Activated CD4-positive, CD25-positive, alpha-beta regulatory T cell treated with anti-CD3 and anti-CD28 coated beads, Interleukin-2, amount 50 U/mL, for 72 hours (primary cell): ENCODE results near the gene SLC1A1.
"Not testable (repeated sequence)": the region's sequence is repeated elsewhere in the genome, so short reads cannot be mapped to it uniquely, and the experiment has no call there.

Experiments
- DNase-seq: peaks from one replicate; pipeline ENCODE4 v3.0.0; 2021

Gene SLC1A1

DNA sequence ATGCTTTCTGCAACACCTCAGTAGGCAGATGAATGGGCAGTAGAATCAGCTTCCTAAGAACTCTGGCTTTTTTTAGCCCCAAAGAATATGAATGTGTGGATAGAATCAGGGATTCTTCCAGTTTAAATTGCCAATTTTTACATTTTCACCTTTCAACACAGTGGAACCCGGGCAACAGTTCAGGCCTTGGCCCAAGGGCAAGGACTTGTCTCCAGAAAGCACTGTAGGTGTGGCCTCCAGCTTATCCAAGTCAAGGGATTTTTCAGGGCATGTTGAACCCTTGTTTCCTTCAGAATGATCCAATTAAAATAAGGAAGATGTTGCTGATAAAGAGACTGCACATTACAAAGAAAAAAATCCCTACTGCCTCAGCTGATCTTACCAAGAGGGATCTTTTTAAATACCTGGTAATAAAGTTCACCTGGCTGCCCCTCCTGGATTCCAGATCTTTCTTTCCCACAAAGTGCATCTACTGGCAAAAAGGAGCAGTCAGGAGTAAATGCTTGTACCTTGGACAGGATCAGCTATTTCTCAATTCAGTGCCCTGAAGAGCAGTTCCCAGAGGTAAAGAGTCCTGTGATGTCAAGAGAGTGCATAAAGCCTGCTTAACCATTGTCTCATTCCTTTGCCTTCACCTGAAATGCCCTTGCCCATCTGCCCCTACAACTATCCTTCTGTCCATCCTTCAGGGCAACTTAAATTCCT lies 91.7 kb downstream of the SLC1A1 start:
- no peak for DNase-seq

DNA sequence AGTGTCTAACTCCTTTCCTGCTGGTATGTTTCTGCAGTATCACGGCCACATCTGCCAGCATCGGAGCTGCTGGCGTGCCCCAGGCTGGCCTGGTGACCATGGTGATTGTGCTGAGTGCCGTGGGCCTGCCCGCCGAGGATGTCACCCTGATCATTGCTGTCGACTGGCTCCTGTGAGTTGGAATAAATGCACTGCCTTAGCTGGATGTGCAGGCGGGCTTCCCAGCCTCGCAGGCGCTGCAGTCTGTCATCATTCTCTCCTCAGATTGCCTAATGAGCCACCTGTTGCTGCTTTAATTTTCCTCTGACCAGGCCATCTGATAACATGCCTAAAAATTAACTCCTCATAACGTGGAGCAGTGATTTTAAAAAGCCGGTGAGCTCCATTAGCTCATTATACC lies 92.7 kb downstream of the SLC1A1 start:
- no peak for DNase-seq

GRCh38 chr9:4584636-4585035 lies 94.4 kb downstream of the SLC1A1 start:
- DNase-seq: no peak

DNA sequence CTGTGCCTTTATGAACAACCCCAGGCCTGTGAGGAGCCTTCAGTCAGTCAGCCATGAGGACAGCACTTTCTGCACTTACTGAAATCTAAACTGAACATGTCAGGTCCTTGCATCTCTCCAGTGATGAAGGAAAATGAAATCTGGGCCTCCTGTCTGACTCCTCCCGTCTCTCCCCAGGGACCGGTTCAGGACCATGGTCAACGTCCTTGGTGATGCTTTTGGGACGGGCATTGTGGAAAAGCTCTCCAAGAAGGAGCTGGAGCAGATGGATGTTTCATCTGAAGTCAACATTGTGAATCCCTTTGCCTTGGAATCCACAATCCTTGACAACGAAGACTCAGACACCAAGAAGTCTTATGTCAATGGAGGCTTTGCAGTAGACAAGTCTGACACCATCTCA lies 94.9 kb downstream of the SLC1A1 start:
- DNase-seq: no peak

DNA sequence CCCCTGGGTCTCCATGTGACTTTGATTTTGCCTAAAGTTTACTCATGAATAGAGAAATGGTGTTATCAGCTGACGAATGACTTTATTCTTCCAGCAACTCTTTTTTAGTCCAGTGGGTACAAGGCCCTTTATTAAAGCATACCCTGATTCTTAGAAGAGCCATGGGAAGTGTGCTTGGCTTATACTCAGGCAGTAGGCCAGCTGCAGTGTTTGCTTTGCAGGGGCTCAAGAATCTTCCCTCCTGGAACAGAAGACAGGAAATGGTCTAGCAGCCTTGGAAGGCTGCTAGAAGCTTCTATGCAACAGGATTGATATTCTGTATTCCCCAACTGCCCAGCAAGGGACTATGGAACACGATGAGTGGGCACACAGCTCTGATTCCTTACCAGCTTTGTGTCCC lies 98.5 kb downstream of the SLC1A1 start:
- DNase-seq: no peak

DNA sequence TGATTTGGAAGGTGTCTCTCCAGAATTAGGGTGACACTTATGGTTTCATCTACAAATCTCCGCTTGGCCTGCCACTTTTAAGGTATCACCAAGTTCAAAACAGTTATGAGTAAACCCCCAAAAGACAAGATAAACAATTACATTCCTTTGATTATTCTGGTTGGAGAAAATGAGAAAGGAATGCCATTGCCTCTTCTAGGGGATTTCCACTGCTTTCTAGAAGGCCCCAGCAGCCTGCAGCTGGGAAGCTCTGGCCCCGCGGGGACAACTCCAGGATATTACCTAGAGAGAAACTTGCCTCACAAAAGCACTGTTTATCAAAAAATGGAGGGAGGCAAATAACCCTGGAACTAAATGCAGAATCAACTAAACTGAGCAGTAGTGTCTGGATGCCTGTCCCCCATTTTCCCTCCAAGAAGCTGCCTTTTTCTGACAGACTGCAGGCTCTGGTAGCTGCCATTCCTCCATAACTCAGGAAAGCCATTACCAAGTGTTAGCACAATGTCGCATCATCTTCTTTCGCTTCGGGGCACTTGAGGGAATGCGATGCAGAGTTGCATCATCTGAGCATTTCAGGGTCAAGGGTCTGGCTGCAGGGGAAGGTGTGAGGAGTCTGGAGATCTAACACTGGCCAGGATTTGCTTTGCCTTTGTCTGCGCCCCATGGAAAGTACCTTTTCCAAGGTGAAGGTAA lies 100.3 kb downstream of the SLC1A1 start:
- no peak for DNase-seq

DNA sequence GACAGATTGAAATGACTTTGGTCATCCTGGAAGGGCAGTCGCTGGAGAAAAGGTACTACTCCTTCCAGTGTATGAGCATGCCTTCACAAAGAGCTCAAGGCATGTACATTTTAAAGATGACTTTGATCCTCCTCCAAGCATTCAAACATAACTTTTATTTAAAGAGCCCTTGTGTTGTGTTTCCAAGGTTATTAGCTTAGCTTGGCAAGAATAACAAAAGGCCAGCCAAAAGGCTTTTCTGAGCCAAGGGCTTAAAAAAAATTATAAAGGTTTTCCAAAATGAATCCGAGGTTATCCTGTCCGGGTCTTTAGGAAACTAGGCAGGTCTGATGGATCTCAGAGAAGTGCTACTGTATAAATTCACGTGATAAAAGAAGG lies 100.8 kb downstream of the SLC1A1 start:
- DNase-seq: no peak

DNA sequence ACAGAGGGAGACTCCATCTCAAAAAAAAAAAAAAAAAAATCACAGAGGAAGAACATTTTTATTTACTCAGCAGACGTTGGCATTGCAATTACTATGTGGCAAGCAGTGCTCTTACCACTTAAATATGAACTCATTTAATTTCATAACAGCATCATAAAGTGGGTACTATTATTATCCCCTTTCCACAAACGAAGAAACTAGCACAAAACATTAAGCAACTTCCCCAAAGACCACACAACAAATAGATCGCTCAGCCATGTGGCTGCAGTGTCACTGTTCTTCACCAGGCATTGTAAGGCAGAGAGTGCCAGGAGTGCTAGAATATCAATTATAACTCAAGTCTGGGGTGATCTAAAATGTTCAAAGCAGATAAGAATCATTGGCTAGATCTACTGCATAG lies 102.0 kb downstream of the SLC1A1 start:
- DNase-seq: no peak

DNA sequence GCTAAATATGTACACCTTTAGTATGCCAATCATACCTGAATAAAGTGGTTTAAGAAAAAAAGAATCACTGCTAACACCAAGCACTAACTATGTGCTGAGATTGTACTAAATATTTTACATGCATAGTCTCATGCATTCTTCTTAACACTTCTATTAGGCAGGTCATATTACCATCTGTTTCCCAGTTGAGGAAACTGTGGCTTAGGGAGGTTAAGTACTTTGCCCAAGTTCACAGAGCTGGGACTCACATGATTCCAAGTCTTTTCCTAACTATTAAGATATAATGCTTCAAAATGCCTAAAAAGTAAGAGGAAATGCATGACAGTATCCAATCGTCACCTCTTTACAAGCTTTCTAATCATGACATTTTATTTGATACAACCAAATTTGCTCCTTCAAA lies 102.6 kb downstream of the SLC1A1 start:
- DNase-seq: no peak

- no peak for DNase-seq
Observed at GRCh38 chr9:4594545-4594944, 104.3 kb downstream of the SLC1A1 start.

GRCh38 chr9:4594994-4595393 lies 104.7 kb downstream of the SLC1A1 start:
- DNase-seq: no peak

DNA sequence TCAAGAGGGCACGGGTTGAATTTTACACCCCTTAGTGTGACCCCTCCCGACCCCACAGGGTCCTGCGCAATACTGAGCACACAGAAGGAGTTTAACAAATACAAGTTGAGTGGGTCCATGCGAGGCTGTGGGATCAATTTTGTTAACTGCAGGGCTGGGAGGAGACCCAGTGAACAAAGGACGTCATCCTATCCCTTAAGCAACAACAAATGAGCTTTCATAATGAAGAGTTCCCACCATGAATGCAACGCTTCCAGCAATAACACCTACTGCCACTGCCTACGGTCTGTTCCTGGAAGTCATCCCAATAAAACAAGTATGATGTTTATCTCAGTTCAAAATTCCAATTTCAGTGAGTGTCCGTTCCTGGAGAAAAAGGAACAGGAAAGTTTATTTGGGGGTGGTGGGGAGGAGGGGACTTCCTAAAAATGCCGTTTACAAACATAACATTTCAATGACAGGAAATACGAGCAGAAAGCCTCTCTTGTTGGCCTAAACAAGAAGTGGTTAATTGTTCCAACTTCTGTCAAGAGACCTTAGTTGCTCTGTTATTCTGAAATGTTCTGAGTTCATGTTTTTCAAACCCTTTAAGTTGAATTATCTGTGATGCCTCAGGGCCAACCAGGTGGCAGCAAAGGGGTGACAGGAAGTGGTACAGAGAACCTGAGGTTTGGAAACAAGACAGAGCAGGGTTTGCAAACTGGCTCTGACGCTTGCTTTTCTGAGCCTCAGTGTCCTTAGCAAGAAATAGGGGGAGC lies 106.1 kb downstream of the SLC1A1 start:
- no peak for DNase-seq

GRCh38 chr9:4600368-4600767 lies 110.1 kb downstream of the SLC1A1 start:
- no peak for DNase-seq

GRCh38 chr9:4603830-4604229 lies 113.6 kb downstream of the SLC1A1 start:
- no peak for DNase-seq

DNA sequence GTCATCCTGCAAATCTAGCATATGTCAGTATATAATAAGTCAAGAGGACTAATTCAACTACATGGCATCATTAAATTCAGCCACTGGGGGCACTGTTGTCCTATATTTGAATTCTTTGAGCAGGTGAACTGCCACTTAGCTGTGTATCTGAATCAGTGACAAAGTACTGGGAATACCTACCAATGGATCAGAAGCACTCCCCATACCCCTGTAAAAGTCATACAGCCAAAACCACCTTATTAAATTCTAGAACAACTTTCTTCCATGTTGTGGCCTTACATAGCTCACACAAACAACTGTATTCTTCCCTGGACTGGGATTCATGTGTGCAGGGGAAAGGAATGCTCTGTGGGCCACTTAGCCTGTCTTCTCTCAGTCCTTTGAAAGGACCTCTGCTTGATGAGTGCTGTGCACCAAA lies 114.4 kb downstream of the SLC1A1 start:
- DNase-seq: peak; percentile 46

DNA sequence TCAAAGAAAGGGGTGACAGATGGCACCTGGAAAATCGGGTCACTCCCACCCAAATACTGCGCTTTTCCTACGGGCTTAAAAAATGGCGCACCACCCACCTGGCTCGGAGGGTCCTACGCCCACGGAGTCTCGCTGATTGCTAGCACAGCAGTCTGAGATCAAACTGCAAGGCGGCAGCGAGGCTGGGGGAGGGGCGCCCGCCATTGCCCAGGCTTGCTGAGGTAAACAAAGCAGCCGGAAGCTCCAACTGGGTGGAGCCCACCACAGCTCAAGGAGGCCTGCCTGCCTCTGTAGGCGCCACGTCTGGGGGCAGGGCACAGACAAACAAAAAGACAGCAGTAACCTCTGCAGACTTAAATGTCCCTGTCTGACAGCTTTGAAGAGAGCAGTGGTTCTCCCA lies 115.8 kb downstream of the SLC1A1 start:
- DNase-seq: not testable (repeated sequence)

DNA sequence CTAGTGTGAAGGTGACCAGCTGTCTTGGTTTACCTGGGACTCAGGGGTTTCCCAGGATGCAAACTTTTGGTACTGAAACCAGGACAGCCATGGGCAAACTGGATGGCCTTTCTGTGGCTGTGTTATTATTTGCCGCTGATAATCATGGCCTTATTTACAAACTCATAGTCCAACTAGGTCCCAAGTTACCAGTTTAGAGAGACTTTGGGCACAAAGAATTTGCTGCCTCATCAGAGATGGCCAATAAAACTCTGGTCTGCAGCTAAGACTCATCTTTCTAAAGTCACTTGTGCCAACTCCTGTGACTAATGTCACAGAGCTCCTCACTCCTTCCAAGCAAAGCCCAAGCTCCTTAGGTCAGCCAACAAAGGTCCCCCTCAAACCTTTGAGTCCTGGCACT lies 124.4 kb downstream of the SLC1A1 start:
- no peak for DNase-seq

DNA sequence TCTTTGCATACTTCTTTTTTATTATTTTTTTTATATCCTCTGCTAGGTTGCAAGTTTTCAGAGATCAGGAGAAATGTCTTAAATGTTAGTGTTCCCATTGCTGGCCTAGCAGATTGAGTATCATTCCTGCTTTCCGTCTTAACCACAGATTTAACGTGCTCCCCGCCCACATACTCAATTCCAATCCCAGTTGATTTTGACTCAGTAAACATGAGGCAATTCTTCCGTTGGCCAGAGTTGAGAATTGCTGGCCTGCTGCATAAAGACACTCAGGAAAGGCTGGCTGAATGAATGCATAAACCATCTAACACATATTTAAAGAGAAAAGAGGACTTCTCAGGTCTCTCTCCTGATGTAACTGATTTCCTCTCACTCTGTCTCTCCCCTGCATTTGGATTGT lies 125.0 kb downstream of the SLC1A1 start:
- DNase-seq: no peak

DNA sequence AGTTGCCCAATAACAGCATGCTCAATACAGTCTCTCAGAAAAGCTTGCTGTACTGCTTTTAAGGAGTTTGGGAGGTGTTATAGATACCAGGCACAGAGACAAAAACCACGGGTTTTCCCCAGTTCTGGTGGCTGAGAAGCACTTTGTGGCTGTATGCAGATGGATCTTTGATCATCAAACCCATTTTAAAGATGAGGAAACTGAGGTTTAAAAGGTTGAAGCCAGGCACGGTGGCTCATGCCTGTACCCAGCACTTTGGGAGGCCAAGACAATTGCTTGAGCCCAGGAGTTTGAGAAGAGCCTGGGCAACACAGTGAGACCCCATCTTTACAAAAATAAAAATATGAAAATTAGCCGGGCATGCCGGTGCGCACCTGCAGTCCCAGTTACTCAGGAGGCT lies 125.5 kb downstream of the SLC1A1 start:
- no peak for DNase-seq

- DNase-seq: no peak
Observed at GRCh38 chr9:4617752-4618151, 127.5 kb downstream of the SLC1A1 start.

- no peak for DNase-seq
Observed at GRCh38 chr9:4618700-4619099, 128.4 kb downstream of the SLC1A1 start.

DNA sequence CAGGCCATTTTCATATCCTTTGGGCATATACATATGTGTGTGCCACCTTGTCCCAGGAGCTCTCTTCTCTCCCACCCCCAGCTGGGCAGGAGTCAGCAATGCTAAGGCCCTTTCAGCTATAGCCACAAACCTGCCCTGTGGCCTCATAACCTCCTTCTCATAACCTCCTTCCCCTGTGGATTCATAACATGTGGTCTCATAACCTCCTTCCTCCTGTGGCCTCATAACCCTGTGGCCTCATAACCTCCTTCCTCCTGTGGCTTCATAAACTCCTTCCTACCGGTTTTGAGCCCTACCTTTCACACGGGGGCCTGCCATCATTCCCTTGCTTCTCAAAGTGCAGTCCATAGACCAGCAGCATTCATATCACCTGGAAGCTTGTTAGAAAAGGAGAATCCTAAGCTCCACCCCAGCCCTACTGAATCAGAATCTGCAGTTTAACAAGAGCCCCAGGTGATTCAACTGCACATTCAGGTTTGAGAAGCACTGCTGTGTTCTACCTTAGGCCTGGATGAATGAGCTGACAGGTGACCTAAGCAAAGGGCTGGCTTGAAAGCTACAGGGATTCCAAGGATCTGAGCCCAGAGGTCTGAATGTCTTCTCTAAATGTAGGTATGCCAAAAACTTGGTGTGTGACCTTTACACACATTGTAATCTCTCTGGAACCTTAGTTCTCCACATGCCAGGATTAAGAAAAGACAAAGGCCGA lies 129.9 kb downstream of the SLC1A1 start:
- no peak for DNase-seq

GRCh38 chr9:4620881-4621555 lies 130.8 kb downstream of the SLC1A1 start:
- DNase-seq: no peak
